Subcutaneous adipose tissue (tissue), 4 donors: ENCODE results near the gene DYNC1LI1. TPM values are rescaled to one million over a fixed set of nuclear protein-coding genes. Genes with fewer than 3 reads are reported as not detected.

Experiments
- total RNA-seq, 4 donors: library from RNA; depleted of rRNA; stranded (reverse); fragments of >200 nt; gene quantifications; one replicate each; pipeline ENCODE4 v1.1.0, GENCODE V29; 2016
- TF ChIP-seq, protein P1 (sequence below): fragments of 450-650 bp; IDR thresholded peaks from one replicate; pipeline ENCODE4 v1.5.1; 2016; ENCODE audit warnings: low read depth, mild to moderate bottlenecking, control low read depth, antibody characterized with exemption, moderate library complexity

Gene DYNC1LI1
- total RNA-seq, 4 donors from 2014 or later, result 18.5 to 39.0 (median 29.2) TPM

- TF ChIP-seq, protein P1, sequence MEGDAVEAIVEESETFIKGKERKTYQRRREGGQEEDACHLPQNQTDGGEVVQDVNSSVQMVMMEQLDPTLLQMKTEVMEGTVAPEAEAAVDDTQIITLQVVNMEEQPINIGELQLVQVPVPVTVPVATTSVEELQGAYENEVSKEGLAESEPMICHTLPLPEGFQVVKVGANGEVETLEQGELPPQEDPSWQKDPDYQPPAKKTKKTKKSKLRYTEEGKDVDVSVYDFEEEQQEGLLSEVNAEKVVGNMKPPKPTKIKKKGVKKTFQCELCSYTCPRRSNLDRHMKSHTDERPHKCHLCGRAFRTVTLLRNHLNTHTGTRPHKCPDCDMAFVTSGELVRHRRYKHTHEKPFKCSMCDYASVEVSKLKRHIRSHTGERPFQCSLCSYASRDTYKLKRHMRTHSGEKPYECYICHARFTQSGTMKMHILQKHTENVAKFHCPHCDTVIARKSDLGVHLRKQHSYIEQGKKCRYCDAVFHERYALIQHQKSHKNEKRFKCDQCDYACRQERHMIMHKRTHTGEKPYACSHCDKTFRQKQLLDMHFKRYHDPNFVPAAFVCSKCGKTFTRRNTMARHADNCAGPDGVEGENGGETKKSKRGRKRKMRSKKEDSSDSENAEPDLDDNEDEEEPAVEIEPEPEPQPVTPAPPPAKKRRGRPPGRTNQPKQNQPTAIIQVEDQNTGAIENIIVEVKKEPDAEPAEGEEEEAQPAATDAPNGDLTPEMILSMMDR, result no peak
Measured at GRCh38 chr3:32584660-32585059, 14.0 kb upstream of the DYNC1LI1 start.

DNA sequence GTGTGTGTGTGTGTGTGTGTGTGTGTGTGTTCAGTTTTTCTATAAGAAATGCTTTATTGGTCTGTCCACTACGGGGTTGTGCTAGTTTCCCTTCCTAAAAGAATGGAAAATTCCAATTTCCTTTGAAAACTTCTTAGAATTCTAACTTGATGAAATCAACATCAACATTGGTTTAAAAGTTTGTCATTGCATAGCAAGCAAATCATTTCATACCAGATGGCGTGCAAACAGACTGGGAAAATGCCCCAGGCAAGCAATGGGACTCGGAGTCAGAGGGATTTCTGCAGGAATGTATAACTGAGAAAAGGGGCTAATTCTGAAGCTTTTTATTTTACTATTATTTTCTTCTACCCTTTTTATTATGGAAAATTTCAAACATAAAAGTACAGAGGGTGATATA is 13.1 kb upstream of the DYNC1LI1 start:
- TF ChIP-seq, protein P1, result no peak

DNA sequence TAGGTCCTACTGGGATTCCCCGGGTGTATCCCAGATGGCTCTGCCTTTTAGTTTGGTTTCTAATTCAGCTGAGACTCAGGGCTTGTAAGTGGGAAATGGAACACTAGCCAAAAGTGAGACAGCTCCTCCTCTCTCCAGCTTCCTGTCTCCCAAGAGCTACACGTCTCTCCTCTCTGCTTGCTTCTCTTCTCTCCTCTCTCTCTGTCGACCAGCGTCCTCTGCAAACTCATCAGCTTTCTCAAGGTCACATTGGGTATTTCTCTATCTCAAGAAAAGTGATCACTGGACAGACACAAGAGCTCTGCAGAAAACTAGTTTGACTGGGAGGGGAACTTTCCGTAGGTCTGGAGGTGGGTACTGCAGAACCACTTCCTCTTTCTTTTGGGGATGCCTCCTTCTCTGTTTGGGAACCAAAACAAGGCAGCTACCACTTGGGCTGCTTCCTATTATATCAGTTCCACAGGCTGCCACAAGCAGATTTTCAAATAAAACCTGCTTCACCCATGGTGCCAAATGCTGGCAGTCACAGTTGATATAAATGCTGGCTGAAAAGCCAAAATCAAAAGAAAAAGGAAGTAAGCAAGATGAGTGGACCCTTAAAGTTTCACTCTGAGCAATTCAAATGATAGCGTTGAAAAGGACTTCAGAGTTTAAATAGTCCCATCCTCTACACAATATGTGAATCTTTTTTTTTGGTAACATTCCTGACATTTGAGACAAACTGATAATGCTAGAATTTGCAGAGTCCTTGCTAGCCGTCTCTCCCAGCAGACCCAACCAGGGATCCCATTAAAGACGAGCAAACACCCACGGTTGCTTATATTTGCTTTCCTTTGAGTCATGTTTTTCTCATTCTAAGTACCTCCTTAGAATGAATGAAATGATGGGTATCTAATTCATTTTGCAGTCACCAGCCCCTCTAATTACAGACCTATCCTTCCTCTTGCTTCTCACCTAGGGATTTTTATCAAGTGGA is 7.2 kb upstream of the DYNC1LI1 start:
- TF ChIP-seq, protein P1, result no peak

- TF ChIP-seq, protein P1, result no peak
Measured at GRCh38 chr3:32577174-32577573, 6.5 kb upstream of the DYNC1LI1 start.

GRCh38 chr3:32575451-32576113 is 4.9 kb upstream of the DYNC1LI1 start:
- TF ChIP-seq, protein P1, result no peak

- TF ChIP-seq, protein P1, result no peak
Measured at GRCh38 chr3:32571192-32571485, 481 bp upstream of the DYNC1LI1 start.
